ENCODE data around the gene CRHR1. TPM values are rescaled to one million over a fixed set of nuclear protein-coding genes. Genes with fewer than 3 reads are reported as not detected.

CRHR1 gene
- polyA plus RNA-seq, 4 donors = 0.04 TPM; not detected in 3

DNA sequence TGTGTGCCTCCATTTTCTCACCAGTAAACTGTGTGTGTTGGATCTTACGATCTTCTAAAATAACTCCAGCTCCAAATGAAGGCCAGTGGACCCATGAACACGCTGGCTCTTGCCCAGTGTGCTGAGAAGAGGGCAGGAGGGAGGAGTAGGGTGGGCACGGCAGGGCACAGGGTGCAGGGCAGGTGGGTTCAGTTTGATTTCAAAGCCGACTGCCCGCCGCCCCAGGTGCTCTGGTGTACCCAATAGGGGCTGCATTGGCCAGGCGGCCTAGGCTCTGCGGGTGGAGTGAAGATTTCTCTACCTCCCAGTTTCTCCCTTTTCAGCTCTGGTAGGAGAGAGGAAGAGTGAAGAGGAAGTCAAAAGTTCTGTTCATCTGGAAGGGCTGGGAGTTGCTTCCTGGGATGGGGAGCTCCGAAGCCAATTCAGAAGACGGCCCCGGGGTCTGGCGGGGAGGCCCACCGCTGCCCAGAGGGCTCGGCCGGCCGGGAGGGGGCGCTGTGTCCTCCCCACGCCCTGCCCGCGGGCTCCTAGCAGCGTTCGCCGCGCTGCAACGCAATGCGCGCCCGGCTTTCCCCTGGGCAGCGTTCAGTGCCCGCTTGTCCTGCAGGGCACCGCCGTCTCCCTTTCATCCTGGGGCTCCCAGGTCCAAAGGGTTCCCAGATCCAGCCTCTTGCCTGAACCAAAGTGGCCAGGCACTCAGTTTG is 1.1 kb upstream of the CRHR1 start:
- peaks cover 0 to 9% (median 9%) of the 10 kb centered on the region in 3 donors for H3K4me1 ChIP-seq (ENCODE audit: control insufficient read depth in 3 of 3, insufficient read depth in 2 of 3, low read depth in 1 of 3, low read length in 2 of 3)
- H3K36me3 ChIP-seq (ENCODE audit: control insufficient read depth in 3 of 3, insufficient read depth in 2 of 3, low read depth in 1 of 3, low read length in 3 of 3) = no peaks in the 10 kb centered on the region
- WGBS, 3 donors = 16 to 32% (median 21%) methylated on average over 21 to 32 of the region's 32 CpGs
- DNase-seq (peak; percentile 9 to 41), FAIRE-seq (no peak)
- peak overlapping the region in 1 of 3 donors; percentile 45 for H3K4me3 ChIP-seq (ENCODE audit: low read depth in 1 of 3, low read length in 3 of 3)
- H3K27me3 ChIP-seq (ENCODE audit: control insufficient read depth in 3 of 3, insufficient read depth in 3 of 3, low read length in 3 of 3) = peaks cover 3 to 63% (median 17%) of the 10 kb centered on the region in 3 donors
- H3K27ac ChIP-seq (ENCODE audit: low read depth in 1 of 3, low read length in 2 of 3) = no peak overlapping the region
- H3K9me3 ChIP-seq (ENCODE audit: control insufficient read depth in 2 of 2, insufficient read depth in 1 of 2, low read depth in 1 of 2, low read length in 1 of 2) = no peaks in the 10 kb centered on the region

DNA sequence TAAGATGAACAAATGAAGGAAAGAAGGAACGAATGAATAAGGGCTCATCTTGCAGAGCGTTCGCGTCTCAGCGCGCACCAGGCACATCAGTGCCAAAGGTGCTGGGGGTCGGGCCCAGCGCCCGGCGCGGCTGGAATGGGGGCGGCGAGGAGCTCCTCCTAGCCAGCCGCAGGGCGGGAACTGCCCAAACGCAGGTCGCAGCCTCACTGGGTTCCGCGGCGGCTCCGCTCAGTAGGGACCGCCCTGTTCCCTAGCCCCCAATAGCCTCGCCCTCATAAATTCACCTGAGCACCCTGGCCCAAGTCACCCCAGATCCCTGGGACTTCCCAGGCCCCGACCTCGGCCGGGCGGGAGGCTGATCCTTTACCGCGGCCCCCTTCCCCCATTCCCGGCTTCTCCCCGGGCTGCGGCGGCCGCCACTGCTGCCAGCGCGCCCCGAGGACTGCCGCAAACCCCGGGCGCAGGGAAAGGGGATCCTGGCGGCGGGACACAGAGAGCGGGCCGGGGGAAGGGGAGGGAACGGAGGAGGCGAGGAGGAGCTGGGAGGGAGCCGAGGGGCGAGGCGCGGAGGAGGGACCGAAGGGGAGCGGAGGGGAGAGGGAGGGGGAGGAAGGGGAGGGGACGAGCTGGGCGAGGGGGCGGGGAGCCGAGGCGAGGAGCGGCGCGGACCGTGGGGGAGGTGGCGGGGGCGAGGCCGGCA is 377 bp upstream of the CRHR1 start:
- no peaks in the 10 kb centered on the region for H3K9me3 ChIP-seq (ENCODE audit: control insufficient read depth in 2 of 2, insufficient read depth in 1 of 2, low read depth in 1 of 2, low read length in 1 of 2)
- no peak for FAIRE-seq
- peak overlapping the region in 2 of 3 donors; percentile 9 to 45 for H3K4me3 ChIP-seq (ENCODE audit: low read depth in 1 of 3, low read length in 3 of 3)
- DNase-seq = peak in 1 of 2 donors; percentile 23
- H3K4me1 ChIP-seq (ENCODE audit: control insufficient read depth in 3 of 3, insufficient read depth in 2 of 3, low read depth in 1 of 3, low read length in 2 of 3) = peaks cover 0 to 9% (median 9%) of the 10 kb centered on the region in 3 donors
- 1% methylated on average over 41 to 64 of the region's 64 CpGs for WGBS, 3 donors
- H3K27ac ChIP-seq (ENCODE audit: low read depth in 1 of 3, low read length in 2 of 3) = no peak overlapping the region
- H3K27me3 ChIP-seq (ENCODE audit: control insufficient read depth in 3 of 3, insufficient read depth in 3 of 3, low read length in 3 of 3) = peaks cover 3 to 70% (median 19%) of the 10 kb centered on the region in 3 donors
- H3K36me3 ChIP-seq (ENCODE audit: control insufficient read depth in 3 of 3, insufficient read depth in 2 of 3, low read depth in 1 of 3, low read length in 3 of 3) = no peaks in the 10 kb centered on the region

DNA sequence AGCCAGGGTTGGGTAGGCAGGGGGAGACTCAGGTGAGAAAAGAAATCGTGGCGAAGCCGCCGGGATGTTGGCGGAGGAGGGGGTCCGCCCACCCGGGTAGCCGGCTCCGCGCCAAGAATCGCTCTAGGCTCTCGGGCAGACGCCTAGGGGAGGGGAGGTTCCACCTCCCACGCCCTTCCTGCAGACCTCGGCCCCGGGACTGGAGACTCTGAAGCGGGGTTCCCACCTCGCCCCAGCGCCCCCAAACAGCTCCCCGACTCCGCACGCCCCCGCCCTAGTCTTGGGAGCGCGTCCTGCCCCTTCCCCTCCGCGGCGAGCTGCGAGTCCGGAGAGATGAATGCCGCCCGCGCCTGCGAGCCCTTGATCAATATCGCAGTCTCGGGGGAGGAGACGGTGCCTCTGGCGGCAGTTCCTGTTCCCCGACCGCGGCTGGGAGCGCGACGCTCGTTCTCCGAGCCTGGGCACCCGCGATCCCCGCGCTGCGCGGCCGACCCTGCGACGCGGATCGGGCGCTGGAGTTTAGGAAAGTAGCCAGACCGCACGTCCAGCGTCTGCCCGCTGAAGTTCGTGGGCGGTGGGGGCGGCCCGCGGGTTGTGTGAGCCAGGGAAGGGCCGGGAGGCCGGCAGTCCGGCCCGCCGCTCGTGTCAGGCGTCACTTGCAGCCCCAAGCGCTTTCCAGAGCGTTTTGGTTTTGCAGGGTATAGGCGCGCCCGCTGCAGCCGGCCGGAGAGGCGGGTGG is 790 bp downstream of the CRHR1 start:
- Histone ChIP-seq H3K4me1 (ENCODE audit: control insufficient read depth in 3 of 3, insufficient read depth in 2 of 3, low read depth in 1 of 3, low read length in 2 of 3) (peaks cover 0 to 9% (median 9%) of the 10 kb centered on the region in 3 donors), H3K4me3 (ENCODE audit: low read depth in 1 of 3, low read length in 3 of 3) (peak overlapping the region; percentile 10 to 45 (median 24)), H3K27me3 (ENCODE audit: control insufficient read depth in 3 of 3, insufficient read depth in 3 of 3, low read length in 3 of 3) (peaks cover 3 to 70% (median 21%) of the 10 kb centered on the region in 3 donors), H3K27ac (ENCODE audit: low read depth in 1 of 3, low read length in 2 of 3) (no peak overlapping the region), H3K9me3 (ENCODE audit: control insufficient read depth in 2 of 2, insufficient read depth in 1 of 2, low read depth in 1 of 2, low read length in 1 of 2) (no peaks in the 10 kb centered on the region), H3K36me3 (ENCODE audit: control insufficient read depth in 3 of 3, insufficient read depth in 2 of 3, low read depth in 1 of 3, low read length in 3 of 3) (no peaks in the 10 kb centered on the region)
- DNase-seq (peak; percentile 40 to 49), FAIRE-seq (no peak)
- WGBS, 3 donors = 1% methylated on average over 70 to 82 of the region's 82 CpGs

DNA sequence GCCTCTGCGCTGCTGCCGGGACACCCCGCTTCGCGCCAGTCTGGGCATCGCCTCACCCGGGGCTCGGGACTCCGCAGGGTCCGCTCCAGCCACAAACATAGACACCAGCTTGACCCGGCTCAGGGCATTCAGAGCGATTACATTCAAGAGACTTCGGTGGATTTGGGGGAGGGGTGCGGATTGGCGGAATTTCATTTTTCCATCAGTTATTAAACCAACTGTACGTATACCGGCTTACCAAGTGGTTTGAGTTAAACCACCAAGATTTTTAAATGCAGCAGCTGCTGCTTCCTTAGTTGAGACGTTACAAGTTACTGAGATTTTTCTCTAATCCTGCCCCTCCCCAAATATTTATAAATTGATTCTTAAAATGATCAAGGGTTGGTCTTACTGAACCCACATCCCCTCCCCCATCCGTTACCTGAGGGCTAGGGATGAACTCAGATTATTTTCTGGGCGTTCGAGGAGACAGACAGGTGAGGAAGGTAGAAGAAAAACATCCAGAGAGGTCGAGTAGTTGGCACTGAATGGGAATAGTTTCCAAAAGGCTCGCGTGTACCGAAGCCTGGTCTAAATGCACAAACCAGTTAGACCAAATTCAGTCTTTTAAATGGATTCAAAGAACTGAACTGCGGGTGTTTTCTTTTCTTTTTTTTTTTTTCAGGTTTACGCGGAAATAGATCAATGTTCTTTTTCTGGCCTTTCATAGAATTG is 1.5 kb downstream of the CRHR1 start:
- 21 to 40% (median 30%) methylated on average over 27 to 28 of the region's 28 CpGs for WGBS, 3 donors
- H3K4me3 ChIP-seq (ENCODE audit: low read depth in 1 of 3, low read length in 3 of 3) = peak overlapping the region in 1 of 3 donors; percentile 45
- peaks cover 3 to 71% (median 21%) of the 10 kb centered on the region in 3 donors for H3K27me3 ChIP-seq (ENCODE audit: control insufficient read depth in 3 of 3, insufficient read depth in 3 of 3, low read length in 3 of 3)
- no peak for DNase-seq
- H3K27ac ChIP-seq (ENCODE audit: low read depth in 1 of 3, low read length in 2 of 3) = no peak overlapping the region
- H3K9me3 ChIP-seq (ENCODE audit: control insufficient read depth in 2 of 2, insufficient read depth in 1 of 2, low read depth in 1 of 2, low read length in 1 of 2) = no peaks in the 10 kb centered on the region
- H3K4me1 ChIP-seq (ENCODE audit: control insufficient read depth in 3 of 3, insufficient read depth in 2 of 3, low read depth in 1 of 3, low read length in 2 of 3) = peaks cover 0 to 9% (median 9%) of the 10 kb centered on the region in 3 donors
- FAIRE-seq = no peak
- no peaks in the 10 kb centered on the region for H3K36me3 ChIP-seq (ENCODE audit: control insufficient read depth in 3 of 3, insufficient read depth in 2 of 3, low read depth in 1 of 3, low read length in 3 of 3)

DNA sequence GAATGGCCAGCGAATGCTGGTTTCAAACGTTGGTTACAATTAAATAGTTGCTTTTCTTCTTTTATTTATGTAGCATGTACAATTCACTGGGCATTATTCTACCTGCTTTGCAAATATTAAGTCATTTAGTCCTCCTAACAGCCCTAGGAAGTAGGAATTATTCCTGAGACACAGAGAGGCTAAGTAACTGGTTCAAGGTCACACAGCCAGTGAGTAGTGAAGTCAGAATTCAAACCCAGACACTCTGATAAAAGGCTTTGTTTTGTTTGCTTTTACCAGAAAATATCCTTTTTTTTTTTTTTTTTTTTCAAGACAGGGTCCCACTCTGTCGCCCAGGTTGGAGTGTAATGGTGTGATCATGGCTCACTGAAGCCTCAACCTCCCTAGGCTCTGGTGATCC is 2.2 kb downstream of the CRHR1 start:
- no peak for FAIRE-seq
- WGBS, 3 donors = 71 to 87% (median 77%) methylated on average over 3 of the region's 3 CpGs

DNA sequence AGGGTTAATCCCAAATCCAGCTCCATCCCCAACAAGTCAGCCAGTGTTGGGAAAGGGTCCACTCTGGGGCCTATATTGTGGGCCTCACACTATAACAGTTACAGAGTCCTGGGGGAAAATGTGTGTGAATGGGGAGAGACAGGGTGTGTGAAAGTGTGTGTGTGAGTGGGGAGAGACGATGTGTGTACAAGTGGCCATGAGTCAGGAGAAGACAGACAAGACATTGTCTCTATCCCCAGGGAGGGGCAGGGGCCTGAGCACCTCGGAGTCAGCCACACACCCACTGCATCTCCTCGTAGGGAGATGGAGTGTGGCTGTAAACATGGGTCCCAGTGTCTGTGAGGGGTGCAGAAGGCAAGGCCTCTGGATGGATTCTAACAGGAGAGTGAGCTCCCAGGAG is 2.9 kb downstream of the CRHR1 start:
- Histone ChIP-seq H3K4me3 (ENCODE audit: low read depth in 1 of 3, low read length in 3 of 3) (no peak overlapping the region), H3K9me3 (ENCODE audit: control insufficient read depth in 2 of 2, insufficient read depth in 1 of 2, low read depth in 1 of 2, low read length in 1 of 2) (no peaks in the 10 kb centered on the region), H3K27me3 (ENCODE audit: control insufficient read depth in 3 of 3, insufficient read depth in 3 of 3, low read length in 3 of 3) (peaks cover 3 to 73% (median 23%) of the 10 kb centered on the region in 3 donors), H3K36me3 (ENCODE audit: control insufficient read depth in 3 of 3, insufficient read depth in 2 of 3, low read depth in 1 of 3, low read length in 3 of 3) (no peaks in the 10 kb centered on the region), H3K27ac (ENCODE audit: low read depth in 1 of 3, low read length in 2 of 3) (no peak overlapping the region), H3K4me1 (ENCODE audit: control insufficient read depth in 3 of 3, insufficient read depth in 2 of 3, low read depth in 1 of 3, low read length in 2 of 3) (peaks cover 0 to 9% (median 9%) of the 10 kb centered on the region in 3 donors)
- 3 to 36% (median 29%) methylated on average over 3 of the region's 3 CpGs for WGBS, 3 donors
- DNase-seq (no peak), FAIRE-seq (no peak)

More for the DNA sequence above, 2.2 kb downstream of the CRHR1 start:
- H3K4me3 ChIP-seq (ENCODE audit: low read depth in 1 of 3, low read length in 3 of 3) = no peak overlapping the region
- peaks cover 3 to 73% (median 21%) of the 10 kb centered on the region in 3 donors for H3K27me3 ChIP-seq (ENCODE audit: control insufficient read depth in 3 of 3, insufficient read depth in 3 of 3, low read length in 3 of 3)
- peaks cover 0 to 9% (median 9%) of the 10 kb centered on the region in 3 donors for H3K4me1 ChIP-seq (ENCODE audit: control insufficient read depth in 3 of 3, insufficient read depth in 2 of 3, low read depth in 1 of 3, low read length in 2 of 3)
- no peaks in the 10 kb centered on the region for H3K36me3 ChIP-seq (ENCODE audit: control insufficient read depth in 3 of 3, insufficient read depth in 2 of 3, low read depth in 1 of 3, low read length in 3 of 3)
- H3K27ac ChIP-seq (ENCODE audit: low read depth in 1 of 3, low read length in 2 of 3) = no peak overlapping the region
- no peaks in the 10 kb centered on the region for H3K9me3 ChIP-seq (ENCODE audit: control insufficient read depth in 2 of 2, insufficient read depth in 1 of 2, low read depth in 1 of 2, low read length in 1 of 2)
- DNase-seq = no peak

DNA sequence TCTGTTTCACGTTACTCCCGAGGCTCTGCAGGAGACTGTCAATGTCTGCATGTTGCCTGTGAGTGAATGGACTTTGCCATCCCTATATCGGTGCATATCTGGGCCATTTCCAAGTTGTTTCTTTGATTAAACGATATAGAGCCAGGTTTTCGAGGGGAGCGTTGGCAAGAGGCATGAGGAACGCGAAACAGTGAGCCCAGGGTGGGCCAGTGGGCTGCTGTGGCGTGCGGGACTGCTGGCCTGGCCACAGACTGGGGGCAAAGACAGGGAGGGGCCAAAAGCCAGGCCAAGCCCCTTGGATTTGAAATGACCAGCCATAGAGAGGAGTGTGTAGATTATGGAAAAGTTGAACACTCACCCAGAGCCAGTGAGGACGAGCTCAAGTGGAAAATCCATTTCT is 3.5 kb downstream of the CRHR1 start:
- H3K27me3 ChIP-seq (ENCODE audit: control insufficient read depth in 3 of 3, insufficient read depth in 3 of 3, low read length in 3 of 3) = peaks cover 3 to 70% (median 21%) of the 10 kb centered on the region in 3 donors
- WGBS, 3 donors = 12 to 55% (median 31%) methylated on average over 11 of the region's 11 CpGs
- no peak for FAIRE-seq

More for the DNA sequence above, 3.5 kb downstream of the CRHR1 start:
- Histone ChIP-seq H3K27ac (ENCODE audit: low read depth in 1 of 3, low read length in 2 of 3) (no peak overlapping the region), H3K36me3 (ENCODE audit: control insufficient read depth in 3 of 3, insufficient read depth in 2 of 3, low read depth in 1 of 3, low read length in 3 of 3) (no peaks in the 10 kb centered on the region), H3K4me3 (ENCODE audit: low read depth in 1 of 3, low read length in 3 of 3) (no peak overlapping the region), H3K4me1 (ENCODE audit: control insufficient read depth in 3 of 3, insufficient read depth in 2 of 3, low read depth in 1 of 3, low read length in 2 of 3) (peaks cover 0 to 9% (median 9%) of the 10 kb centered on the region in 3 donors), H3K9me3 (ENCODE audit: control insufficient read depth in 2 of 2, insufficient read depth in 1 of 2, low read depth in 1 of 2, low read length in 1 of 2) (no peaks in the 10 kb centered on the region)
- DNase-seq = peak in 1 of 2 donors; percentile 18
